Activated CD4-positive, alpha-beta T cell treated with anti-CD3 and anti-CD28 coated beads, Interleukin-10, Interleukin-2, amounts not matched to agents 100 ng/mL and 50 ng/mL, durations not matched to agents 16 hours and 8 hours (primary cell): ENCODE data around the gene KCNIP4.
"Not testable (repeated sequence)": the region's sequence is repeated elsewhere in the genome, so short reads cannot be mapped to it uniquely, and the experiment has no call there.

ENCODE experiments used
- DNase-seq: peaks from one replicate; pipeline ENCODE4 v3.0.0-alpha.2; 2020

Gene KCNIP4

GRCh38 chr4:21451032-21451431, 497.5 kb downstream of the KCNIP4 start:
- no peak for DNase-seq

GRCh38 chr4:21450331-21450730, 498.2 kb downstream of the KCNIP4 start:
- no peak for DNase-seq

- no peak for DNase-seq
Measured at GRCh38 chr4:21447301-21448054, 501.1 kb downstream of the KCNIP4 start.

GRCh38 chr4:21420166-21420565, 528.4 kb downstream of the KCNIP4 start:
- DNase-seq: no peak

GRCh38 chr4:21415728-21416127, 532.8 kb downstream of the KCNIP4 start:
- no peak for DNase-seq

- DNase-seq: no peak
Measured at GRCh38 chr4:21413807-21414370, 534.7 kb downstream of the KCNIP4 start.

- DNase-seq: no peak
Measured at GRCh38 chr4:21411086-21411485, 537.5 kb downstream of the KCNIP4 start.

- no peak for DNase-seq
Measured at GRCh38 chr4:21410372-21410771, 538.2 kb downstream of the KCNIP4 start.

- no peak for DNase-seq
Measured at GRCh38 chr4:21387683-21388082, 560.9 kb downstream of the KCNIP4 start.

GRCh38 chr4:21386166-21386780, 562.3 kb downstream of the KCNIP4 start:
- no peak for DNase-seq

- DNase-seq: no peak
Measured at GRCh38 chr4:21385706-21386105, 562.9 kb downstream of the KCNIP4 start.

GRCh38 chr4:21384609-21385008, 564.0 kb downstream of the KCNIP4 start:
- DNase-seq: no peak

- no peak for DNase-seq
Measured at GRCh38 chr4:21380861-21381260, 567.7 kb downstream of the KCNIP4 start.

GRCh38 chr4:21377046-21377445, 571.5 kb downstream of the KCNIP4 start:
- no peak for DNase-seq

GRCh38 chr4:21376176-21376575, 572.4 kb downstream of the KCNIP4 start:
- no peak for DNase-seq

- no peak for DNase-seq
Measured at GRCh38 chr4:21374641-21375368, 573.8 kb downstream of the KCNIP4 start.

GRCh38 chr4:21367567-21367966, 581.0 kb downstream of the KCNIP4 start:
- DNase-seq: no peak

GRCh38 chr4:21366840-21367239, 581.7 kb downstream of the KCNIP4 start:
- DNase-seq: no peak

GRCh38 chr4:21366312-21366711, 582.3 kb downstream of the KCNIP4 start:
- no peak for DNase-seq

GRCh38 chr4:21363701-21364100, 584.9 kb downstream of the KCNIP4 start:
- DNase-seq: no peak

- not testable (repeated sequence) for DNase-seq
Measured at GRCh38 chr4:21352354-21352753, 596.2 kb downstream of the KCNIP4 start.

GRCh38 chr4:21347142-21347541, 601.4 kb downstream of the KCNIP4 start:
- no peak for DNase-seq

GRCh38 chr4:21327976-21328700, 620.4 kb downstream of the KCNIP4 start:
- DNase-seq: no peak
